Stimulated activated CD8-positive, alpha-beta memory T cell treated with anti-CD3 and anti-CD28 coated beads, Interleukin-7, amount 100 ng/mL, for 24 hours (primary cell): ENCODE data around the gene MALRD1.
"Not testable (repeated sequence)": the region's sequence is repeated elsewhere in the genome, so short reads cannot be mapped to it uniquely, and the experiment has no call there.

ENCODE experiments used
- DNase-seq: peaks from one replicate; pipeline ENCODE4 v3.0.0-alpha.2; 2020; ENCODE audit warnings: low read depth

The MALRD1 gene

GRCh38 chr10:19498393-19499290 is 450.0 kb downstream of the MALRD1 start:
- DNase-seq = no peak

GRCh38 chr10:19499291-19499770 is 450.7 kb downstream of the MALRD1 start:
- DNase-seq = no peak

GRCh38 chr10:19500959-19501358 is 452.4 kb downstream of the MALRD1 start:
- no peak for DNase-seq

GRCh38 chr10:19505320-19506312 is 457.0 kb downstream of the MALRD1 start:
- DNase-seq = no peak

- DNase-seq = not testable (repeated sequence)
Observed at GRCh38 chr10:19510005-19510732, 461.6 kb downstream of the MALRD1 start.

GRCh38 chr10:19518109-19518508 is 469.5 kb downstream of the MALRD1 start:
- no peak for DNase-seq

- no peak for DNase-seq
Observed at GRCh38 chr10:19518632-19519031, 470.0 kb downstream of the MALRD1 start.

- DNase-seq = no peak
Observed at GRCh38 chr10:19531324-19531723, 482.7 kb downstream of the MALRD1 start.

- DNase-seq = no peak
Observed at GRCh38 chr10:19532411-19532810, 483.8 kb downstream of the MALRD1 start.

- DNase-seq = no peak
Observed at GRCh38 chr10:19541299-19541698, 492.7 kb downstream of the MALRD1 start.

- no peak for DNase-seq
Observed at GRCh38 chr10:19546224-19546623, 497.6 kb downstream of the MALRD1 start.

- no peak for DNase-seq
Observed at GRCh38 chr10:19549503-19549902, 500.9 kb downstream of the MALRD1 start.

- DNase-seq = no peak
Observed at GRCh38 chr10:19556666-19557065, 508.1 kb downstream of the MALRD1 start.

GRCh38 chr10:19561181-19561580 is 512.6 kb downstream of the MALRD1 start:
- DNase-seq = no peak

GRCh38 chr10:19563388-19564141 is 515.0 kb downstream of the MALRD1 start:
- no peak for DNase-seq

GRCh38 chr10:19570120-19570519 is 521.5 kb downstream of the MALRD1 start:
- no peak for DNase-seq

- no peak for DNase-seq
Observed at GRCh38 chr10:19570991-19571390, 522.4 kb downstream of the MALRD1 start.

- DNase-seq = no peak
Observed at GRCh38 chr10:19572056-19572455, 523.5 kb downstream of the MALRD1 start.

- no peak for DNase-seq
Observed at GRCh38 chr10:19576576-19576975, 528.0 kb downstream of the MALRD1 start.

GRCh38 chr10:19577381-19577780 is 528.8 kb downstream of the MALRD1 start:
- no peak for DNase-seq

GRCh38 chr10:19577807-19578206 is 529.2 kb downstream of the MALRD1 start:
- no peak for DNase-seq
